Activated CD8-positive, alpha-beta memory T cell treated with anti-CD3 and anti-CD28 coated beads, Interleukin-2, amount 50 U/mL, for 4 hours (primary cell): ENCODE results near the gene NLRP6.
"Not testable (repeated sequence)": the region's sequence is repeated elsewhere in the genome, so short reads cannot be mapped to it uniquely, and the experiment has no call there.

ENCODE experiments used
- DNase-seq: peaks from one replicate; pipeline ENCODE4 v3.0.0-alpha.2; 2020

Gene NLRP6

GRCh38 chr11:326842-327580 is 48.8 kb downstream of the NLRP6 start:
- peak; percentile 54 for DNase-seq

GRCh38 chr11:327581-327923 is 49.3 kb downstream of the NLRP6 start:
- DNase-seq: no peak

GRCh38 chr11:328012-328411 is 49.8 kb downstream of the NLRP6 start:
- DNase-seq: no peak

- DNase-seq: not testable (repeated sequence)
Observed at GRCh38 chr11:328516-329100, 50.4 kb downstream of the NLRP6 start.

- no peak for DNase-seq
Observed at GRCh38 chr11:329886-330253, 51.7 kb downstream of the NLRP6 start.

GRCh38 chr11:330307-330693 is 52.1 kb downstream of the NLRP6 start:
- no peak for DNase-seq

- no peak for DNase-seq
Observed at GRCh38 chr11:330694-331357, 52.6 kb downstream of the NLRP6 start.

- no peak for DNase-seq
Observed at GRCh38 chr11:331358-332060, 53.3 kb downstream of the NLRP6 start.

- DNase-seq: no peak
Observed at GRCh38 chr11:332651-333480, 54.7 kb downstream of the NLRP6 start.

- DNase-seq: not testable (repeated sequence)
Observed at GRCh38 chr11:333616-334263, 55.5 kb downstream of the NLRP6 start.

GRCh38 chr11:334264-334994 is 56.2 kb downstream of the NLRP6 start:
- DNase-seq: no peak
